Esophagus muscularis mucosa (tissue), 4 donors: ENCODE results near the gene GAS7. TPM values are rescaled to one million over a fixed set of nuclear protein-coding genes. Genes with fewer than 3 reads are reported as not detected.

ENCODE experiments used
- DNase-seq: peaks from one replicate; pipeline ENCODE4 v3.0.0-alpha.2; 2017; ENCODE audit errors: extremely low spot score
- H3K27ac ChIP-seq, 4 donors: fragments of 200-600 bp; sonication (generic); replicated peaks in 1 of 4; 1 replicate in 3 of 4; 2 replicates in 1 of 4; pipeline ENCODE4 v1.5.1; 2016 to 2019; ENCODE audit warnings: mild to moderate bottlenecking in 1 of 4
- H3K27me3 ChIP-seq, 4 donors: fragments of 200-600 bp; sonication (generic); one replicate each; pipeline versions ENCODE4 v1.5.1 to v1.6.0; 2016 to 2019
- H3K36me3 ChIP-seq, 4 donors: fragments of 200-600 bp; sonication (generic); one replicate each; pipeline ENCODE4 v1.5.1; 2016 to 2019
- H3K4me1 ChIP-seq, 4 donors: fragments of 200-600 bp; sonication (generic); one replicate each; pipeline ENCODE4 v1.5.1; 2016 to 2019
- H3K4me3 ChIP-seq, 4 donors: fragments of 200-600 bp; sonication (generic); 1 replicate in 2 of 4; 2 replicates in 2 of 4; pipeline ENCODE4 v1.5.1; 2016 to 2019; ENCODE audit warnings: mild to moderate bottlenecking in 4 of 4, moderate library complexity in 1 of 4
- H3K9me3 ChIP-seq, 4 donors: fragments of 200-600 bp; sonication (generic); 1 replicate in 3 of 4; 2 replicates in 1 of 4; pipeline ENCODE4 v1.5.1; 2016 to 2019
- CTCF ChIP-seq, 3 experiments: fragments of 200-600 bp in 2 of 3; fragments of 450-650 bp in 1 of 3; sonication (generic) in 2 of 3; IDR thresholded peaks; one replicate each; pipeline ENCODE4 v1.5.1; 2017 to 2019; ENCODE audit warnings: antibody characterized with exemption in 3 of 3, mild to moderate bottlenecking in 2 of 3, moderate library complexity in 1 of 3
- EP300 ChIP-seq: sonication (generic); formaldehyde crosslinking; IDR thresholded peaks from one replicate; pipeline ENCODE4 v1.6.1; 2017; ENCODE audit warnings: antibody characterized with exemption
- POLR2A ChIP-seq: fragments of 450-650 bp; IDR thresholded peaks from one replicate; pipeline ENCODE4 v1.6.1; 2017; ENCODE audit warnings: antibody characterized with exemption, moderate library complexity, mild to moderate bottlenecking, low read depth
- POLR2AphosphoS5 ChIP-seq, 2 donors: sonication (generic); formaldehyde crosslinking; IDR thresholded peaks; one replicate each; pipeline ENCODE4 v1.6.1; 2017; ENCODE audit warnings: antibody characterized with exemption in 2 of 2
- WGBS: methylation state at CpG from one replicate; pipeline ENCODE4 v1.1.5; 2018; 5-methylcytosine and 5-hydroxymethylcytosine counted together
- intact Hi-C: fragments of 100-400 bp; cut with DNase I; formaldehyde crosslinking; loops from one replicate; pipeline ENCODE4 v1.15.1; 2023
- total RNA-seq, 4 donors: library from RNA; depleted of rRNA; stranded (reverse); fragments of >200 nt; gene quantifications; one replicate each; pipeline versions ENCODE4 v1.1.0 to v1.2.1, GENCODE V29; 2016

GAS7 gene
- total RNA-seq, 4 donors from 2014 or later = 77.3 to 124 (median 86.7) TPM

- WGBS = 61% methylated on average over 2 of the region's 3 CpGs
- peaks cover 5 to 42% (median 28%) of the 10 kb centered on the region in 4 donors for H3K36me3 ChIP-seq
- intact Hi-C loops = no loop called here
Observed at GRCh38 chr17:9936095-9936494, 262.3 kb downstream of the GAS7 start.

GRCh38 chr17:9935408-9935807, 263.0 kb downstream of the GAS7 start:
- Histone ChIP-seq H3K36me3 (peaks cover under 1 to 36% (median 23%) of the 10 kb centered on the region in 4 donors), H3K27ac (no peak overlapping the region), H3K27me3 (no peaks in the 10 kb centered on the region), H3K4me1 (peaks cover 7 to 22% (median 18%) of the 10 kb centered on the region in 4 donors), H3K9me3 (peaks cover 0 to 11% (median 0%) of the 10 kb centered on the region in 4 donors), H3K4me3 (no peak overlapping the region)
- no peak for TF ChIP-seq POLR2AphosphoS5 (IDR thresholded peaks at IDR 0.05)
- no peak for TF ChIP-seq CTCF (IDR thresholded peaks at IDR 0.05)
- no peak for TF ChIP-seq EP300
- TF ChIP-seq POLR2A = no peak
- 83% methylated on average over 5 of the region's 6 CpGs for WGBS
- intact Hi-C loops = no loop called here
- no peak for DNase-seq

More at GRCh38 chr17:9936095-9936494, 262.3 kb downstream of the GAS7 start:
- Histone ChIP-seq H3K4me1 (peaks cover 7 to 22% (median 18%) of the 10 kb centered on the region in 4 donors), H3K27me3 (no peaks in the 10 kb centered on the region), H3K27ac (no peak overlapping the region), H3K4me3 (no peak overlapping the region), H3K9me3 (peaks cover 0 to 11% (median 0%) of the 10 kb centered on the region in 4 donors)
- DNase-seq = no peak
- no peak for TF ChIP-seq POLR2A
- TF ChIP-seq POLR2AphosphoS5 (IDR thresholded peaks at IDR 0.05) = no peak
- TF ChIP-seq CTCF (IDR thresholded peaks at IDR 0.05) = no peak
- no peak for TF ChIP-seq EP300

GRCh38 chr17:9934331-9934730, 264.1 kb downstream of the GAS7 start:
- intact Hi-C loops = no loop called here
- DNase-seq = no peak
- 86% methylated on average over 6 of the region's 7 CpGs for WGBS
- Histone ChIP-seq H3K27me3 (no peaks in the 10 kb centered on the region), H3K4me1 (peaks cover 7 to 22% (median 19%) of the 10 kb centered on the region in 4 donors), H3K27ac (no peak overlapping the region), H3K9me3 (peaks cover 0 to 11% (median 0%) of the 10 kb centered on the region in 4 donors), H3K4me3 (no peak overlapping the region), H3K36me3 (peaks cover 0 to 25% (median 15%) of the 10 kb centered on the region in 4 donors)
- TF ChIP-seq POLR2A (no peak), EP300 (no peak), POLR2AphosphoS5 (IDR thresholded peaks at IDR 0.05) (no peak), CTCF (IDR thresholded peaks at IDR 0.05) (no peak)

- peaks cover 0 to 17% (median 7%) of the 10 kb centered on the region in 4 donors for H3K36me3 ChIP-seq
- WGBS = 78% methylated on average over 2 of the region's 2 CpGs
- no peak overlapping the region for H3K4me3 ChIP-seq
- intact Hi-C loops = no loop called here
- H3K27me3 ChIP-seq = no peaks in the 10 kb centered on the region
- no peak for DNase-seq
- no peaks in the 10 kb centered on the region for H3K9me3 ChIP-seq
- TF ChIP-seq EP300 = no peak
- no peak overlapping the region for H3K27ac ChIP-seq
- H3K4me1 ChIP-seq = peaks cover 7 to 27% (median 25%) of the 10 kb centered on the region in 4 donors
Observed at GRCh38 chr17:9932491-9932890, 265.9 kb downstream of the GAS7 start.

- Histone ChIP-seq H3K36me3 (peaks cover 0 to 22% (median 11%) of the 10 kb centered on the region in 4 donors), H3K9me3 (no peaks in the 10 kb centered on the region), H3K27ac (no peak overlapping the region), H3K27me3 (no peaks in the 10 kb centered on the region), H3K4me1 (peaks cover 0 to 16% (median 12%) of the 10 kb centered on the region in 4 donors), H3K4me3 (no peak overlapping the region)
- intact Hi-C loops = no loop called here
- no peak for DNase-seq
- 76% methylated on average over 9 of the region's 12 CpGs for WGBS
- TF ChIP-seq CTCF (IDR thresholded peaks at IDR 0.05) (no peak), POLR2AphosphoS5 (IDR thresholded peaks at IDR 0.05) (no peak), EP300 (no peak)
Observed at GRCh38 chr17:9931144-9931741, 267.2 kb downstream of the GAS7 start.
